RPMI7951 (cell line): Measurements from ENCODE around the gene TMEM238L. TPM values are rescaled to one million over a fixed set of nuclear protein-coding genes. Genes with fewer than 3 reads are reported as not detected.

Source experiments
- DNase-seq: peaks from one replicate; pipeline ENCODE4 v3.0.0-alpha.2; 2012; ENCODE audit warnings: low read depth
- total RNA-seq: library from RNA; depleted of rRNA; stranded (reverse); fragments of >200 nt; shearing (Covaris generic); gene quantifications from 2 replicates; pipeline ENCODE4 v1.2.3, GENCODE V29; 2014

TMEM238L gene
- total RNA-seq, 1 experiment from 2014 or later = not detected

DNA sequence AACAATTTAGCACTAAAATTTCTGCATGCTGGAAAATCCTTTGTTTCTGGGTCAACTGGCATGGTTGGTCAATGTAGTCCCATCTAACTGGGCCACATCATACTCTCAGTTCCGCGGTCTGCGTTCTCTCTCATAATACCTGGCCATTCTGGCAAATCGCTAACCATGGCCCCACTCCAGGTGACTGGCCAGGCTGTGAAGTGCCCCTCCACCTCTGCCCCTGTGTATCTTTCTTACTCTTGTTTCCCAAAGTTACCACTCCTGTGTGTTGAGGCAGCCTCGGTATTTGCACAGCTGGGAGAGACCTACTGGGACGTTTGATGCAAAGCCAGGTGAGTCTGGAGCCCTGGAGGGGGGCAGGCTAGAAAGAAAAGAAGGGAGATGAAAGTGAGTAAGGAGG is 2.0 kb upstream of the TMEM238L start:
- DNase-seq = no peak

DNA sequence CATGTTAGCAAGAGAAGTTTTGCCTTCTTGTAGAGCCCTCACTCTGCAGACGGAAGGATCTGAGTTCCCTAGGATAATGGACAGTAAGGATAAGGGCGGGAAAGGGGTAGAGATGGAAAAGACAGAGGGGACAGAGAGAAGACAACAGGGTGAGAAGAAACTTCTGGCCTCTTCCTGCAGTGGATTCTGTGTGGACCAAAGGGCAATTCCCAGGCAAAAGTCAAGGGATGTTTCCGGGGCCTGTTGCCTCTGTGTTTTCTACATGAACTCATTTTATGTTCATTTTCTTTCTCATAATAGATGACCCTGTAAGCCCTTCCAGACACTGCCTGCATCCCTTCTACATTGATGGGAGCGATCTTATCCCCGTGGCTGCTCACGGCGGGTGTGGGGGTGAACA is 647 bp upstream of the TMEM238L start:
- no peak for DNase-seq

DNA sequence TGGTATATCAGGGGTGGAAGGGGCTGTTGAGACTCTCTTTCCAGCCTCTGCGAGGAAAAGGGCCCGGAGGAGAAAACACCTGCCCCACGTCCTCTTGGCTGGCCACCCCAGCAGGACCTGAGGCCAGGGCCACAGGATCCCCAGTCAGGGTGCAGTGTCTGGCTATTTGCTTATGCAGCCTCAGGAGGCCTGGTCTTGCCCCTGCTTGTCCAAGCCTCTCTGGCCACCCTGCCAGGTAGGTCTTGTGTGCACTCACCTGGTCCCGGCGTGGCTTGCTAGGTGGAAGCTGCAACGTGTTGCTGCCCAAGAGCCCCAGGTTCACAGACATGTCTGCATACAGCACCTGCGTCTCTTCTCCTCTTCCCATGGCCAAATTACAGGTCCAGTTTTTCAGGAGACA is 549 bp downstream of the TMEM238L start:
- no peak for DNase-seq

DNA sequence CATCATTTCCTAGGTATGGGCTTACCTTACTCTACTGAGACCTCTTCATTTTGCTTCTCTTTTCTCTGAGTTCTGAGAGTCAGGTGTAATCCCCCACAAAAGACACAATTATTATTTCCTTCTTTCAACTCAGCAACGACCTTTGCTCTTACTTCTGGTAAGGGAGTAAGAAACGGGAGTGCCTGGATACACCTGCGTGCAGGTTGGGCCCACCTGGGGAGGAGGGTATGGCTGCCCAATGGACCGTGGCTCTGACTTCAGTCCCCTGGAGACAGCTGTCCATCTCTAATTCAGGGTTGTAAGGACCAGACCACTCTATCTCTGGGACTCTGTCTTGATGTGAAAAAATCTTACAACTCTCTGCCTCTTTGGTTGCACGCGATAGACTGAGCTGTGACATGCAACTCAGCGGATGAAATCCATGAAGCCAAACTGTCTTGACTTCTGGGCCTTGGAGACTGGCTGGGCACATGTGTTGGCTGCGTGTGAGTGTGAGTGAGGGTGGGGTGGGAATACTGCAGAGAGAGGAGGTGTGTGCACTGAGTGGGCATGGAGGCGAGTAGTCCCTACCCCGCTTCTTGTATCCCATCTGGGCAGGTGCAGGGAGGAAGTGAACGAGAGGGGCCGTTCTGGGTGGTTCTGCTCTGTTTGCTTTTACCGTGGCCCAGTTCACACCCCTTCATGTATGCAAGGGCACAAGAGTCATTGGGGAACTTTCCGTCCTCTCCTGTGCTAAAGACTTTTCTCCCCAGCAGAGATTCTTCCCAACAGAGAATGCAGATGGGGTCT is 1.2 kb downstream of the TMEM238L start:
- no peak for DNase-seq

DNA sequence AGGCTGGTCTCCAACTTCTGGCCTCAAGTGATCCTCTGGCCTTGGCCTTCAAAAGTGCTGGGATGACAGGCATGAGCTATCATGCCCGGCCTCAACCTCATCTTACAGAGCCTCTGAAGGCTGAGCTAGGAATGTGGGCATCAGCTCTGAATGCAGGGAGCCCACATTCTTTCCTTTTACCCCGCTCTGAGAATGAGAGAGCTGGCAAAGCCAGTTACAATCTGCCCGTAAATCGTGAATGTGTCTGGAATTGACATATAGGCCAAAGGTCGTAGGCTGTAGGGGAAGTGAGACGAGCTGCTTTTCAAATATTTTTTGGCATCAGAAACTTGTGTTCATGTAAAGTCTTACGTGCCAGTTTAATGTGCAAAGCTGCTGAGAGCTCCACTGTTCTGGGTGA is 4.5 kb downstream of the TMEM238L start:
- DNase-seq = no peak

DNA sequence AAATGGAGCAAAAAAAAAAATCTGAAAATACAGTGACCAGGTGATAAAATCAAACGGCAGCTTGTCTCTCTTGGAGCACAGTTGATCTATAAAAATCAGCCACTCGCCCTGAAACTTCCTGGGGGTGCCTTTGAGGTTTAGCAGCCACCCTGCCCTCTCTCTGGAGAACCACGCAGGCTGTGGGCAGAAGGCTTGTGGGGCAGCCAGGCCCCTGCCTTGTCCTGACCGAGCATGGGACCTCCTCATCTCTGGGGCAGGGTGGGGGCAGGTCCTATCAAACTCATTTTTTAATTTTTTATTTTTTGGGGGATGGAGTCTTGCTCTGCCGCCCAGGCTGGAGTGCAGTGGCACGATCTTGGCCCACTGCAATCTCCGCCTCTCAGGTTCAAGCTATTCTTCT is 5.0 kb downstream of the TMEM238L start:
- DNase-seq = no peak

DNA sequence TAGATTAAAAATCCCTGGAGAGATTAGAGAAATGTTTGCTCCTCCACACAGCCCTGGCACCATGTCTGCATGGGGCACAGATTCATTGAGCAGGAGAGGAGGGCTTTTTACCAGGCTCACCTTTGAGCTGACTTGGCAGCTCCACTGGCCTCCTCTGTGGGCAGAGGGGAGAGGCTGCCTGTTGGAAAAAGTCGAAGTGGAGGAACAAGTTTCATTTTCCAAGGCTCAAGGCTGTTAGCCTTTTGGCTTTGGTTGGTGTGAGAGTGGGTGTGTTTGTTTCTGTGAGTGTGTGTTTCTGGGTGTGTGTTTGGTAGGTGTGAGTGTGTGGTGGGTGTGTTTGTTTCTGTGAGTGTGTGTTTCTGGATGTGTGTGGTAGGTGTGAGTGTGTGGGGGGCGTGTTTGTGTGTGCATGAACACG is 5.6 kb downstream of the TMEM238L start:
- DNase-seq = no peak

DNA sequence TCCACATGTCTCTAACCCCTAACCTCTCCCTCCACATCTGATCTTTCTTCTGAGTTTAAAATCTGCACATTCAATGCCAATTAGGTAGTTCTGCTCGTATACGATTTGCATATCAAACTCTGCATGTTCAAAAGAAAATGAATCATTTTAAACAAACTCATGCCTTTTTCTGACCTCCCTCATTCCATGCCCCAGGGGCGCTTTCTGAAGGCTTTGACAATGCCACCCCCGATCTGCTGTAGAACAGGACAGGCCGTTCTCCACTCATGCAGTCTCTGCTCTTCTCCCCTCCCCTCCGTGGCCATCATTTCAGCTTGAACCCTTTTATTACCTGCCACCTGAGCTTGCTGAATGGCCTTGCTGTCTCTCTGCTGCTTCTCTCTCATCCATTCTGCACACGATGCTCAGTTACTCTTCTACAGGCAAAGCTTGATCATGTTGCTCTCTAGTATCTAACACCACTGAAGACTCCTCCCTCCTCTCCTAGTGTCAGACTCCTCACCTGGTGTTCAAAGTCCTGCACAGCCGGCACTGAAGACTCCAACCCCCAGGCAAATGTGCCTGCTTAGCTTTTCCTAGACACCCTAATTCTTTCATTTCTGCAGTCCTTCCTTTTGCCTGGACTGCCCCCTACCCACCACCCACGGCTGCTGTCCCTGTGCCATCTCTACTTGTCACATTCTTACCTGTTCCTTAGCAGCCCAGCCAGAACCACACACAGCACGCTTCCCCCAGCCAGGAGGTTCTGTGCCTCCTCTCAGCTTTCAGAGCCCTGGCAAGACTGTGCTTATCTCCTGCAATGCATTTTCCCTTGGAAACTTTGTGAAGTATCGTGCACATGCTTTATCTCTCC is 6.2 kb downstream of the TMEM238L start:
- DNase-seq = no peak

DNA sequence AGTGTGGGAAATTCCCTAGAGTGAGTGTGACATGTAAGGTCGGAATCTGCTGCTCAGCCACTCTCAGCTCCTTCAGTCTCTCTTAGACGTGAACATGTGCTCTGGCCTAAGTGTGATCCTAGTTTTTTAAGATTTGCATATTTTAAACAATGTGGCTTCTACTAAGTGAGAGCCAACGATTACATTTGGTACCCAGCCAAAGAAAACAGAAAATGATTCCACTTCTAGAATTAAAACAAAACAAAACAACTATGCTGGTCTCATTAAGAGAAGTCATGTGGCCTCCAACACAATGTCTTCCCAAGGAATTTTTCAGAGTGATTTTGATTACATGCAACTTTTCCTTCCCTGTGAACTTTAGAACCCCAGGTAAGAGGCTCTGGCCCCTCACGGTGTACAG is 10.1 kb downstream of the TMEM238L start:
- DNase-seq = no peak

DNA sequence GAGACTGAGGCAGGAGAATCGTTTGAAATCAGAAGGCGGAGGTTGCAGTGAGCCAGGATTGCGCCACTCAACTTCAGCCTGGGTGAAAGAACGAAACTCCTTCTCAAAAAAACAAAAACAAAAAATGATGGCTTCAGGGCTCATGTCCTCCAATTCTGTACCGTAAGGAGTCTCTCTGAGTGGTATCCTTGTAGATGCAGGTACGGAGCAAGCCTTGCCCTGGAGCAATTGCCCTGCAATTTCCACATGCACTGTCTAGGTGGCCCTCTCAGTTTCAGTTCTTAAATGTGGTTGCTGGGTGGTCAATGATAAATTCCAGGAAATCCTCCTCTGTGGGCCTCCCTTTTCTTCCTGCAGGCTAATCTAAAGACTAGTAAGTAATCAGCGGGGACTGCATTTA is 10.6 kb downstream of the TMEM238L start:
- no peak for DNase-seq

DNA sequence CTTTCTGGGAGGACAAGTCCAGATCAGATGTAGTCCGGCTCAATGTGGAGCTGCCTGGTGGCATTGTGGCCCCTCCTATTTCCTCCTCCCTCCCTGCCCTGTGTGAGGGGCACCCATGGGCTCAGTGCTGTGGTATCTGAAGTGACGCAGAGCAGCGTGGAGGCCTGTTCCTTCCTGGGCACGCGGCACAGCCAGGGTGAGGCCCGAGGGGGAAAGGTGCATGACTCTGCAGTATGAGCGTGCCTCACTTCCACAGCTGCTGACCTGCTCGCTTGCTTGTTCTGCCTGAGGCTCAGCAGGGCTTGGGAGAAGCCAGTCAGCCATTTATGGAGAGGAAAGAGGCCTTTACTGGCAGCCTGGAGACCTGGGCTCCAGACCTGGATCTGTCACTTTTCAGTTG is 11.7 kb downstream of the TMEM238L start:
- peak; percentile 21 for DNase-seq

DNA sequence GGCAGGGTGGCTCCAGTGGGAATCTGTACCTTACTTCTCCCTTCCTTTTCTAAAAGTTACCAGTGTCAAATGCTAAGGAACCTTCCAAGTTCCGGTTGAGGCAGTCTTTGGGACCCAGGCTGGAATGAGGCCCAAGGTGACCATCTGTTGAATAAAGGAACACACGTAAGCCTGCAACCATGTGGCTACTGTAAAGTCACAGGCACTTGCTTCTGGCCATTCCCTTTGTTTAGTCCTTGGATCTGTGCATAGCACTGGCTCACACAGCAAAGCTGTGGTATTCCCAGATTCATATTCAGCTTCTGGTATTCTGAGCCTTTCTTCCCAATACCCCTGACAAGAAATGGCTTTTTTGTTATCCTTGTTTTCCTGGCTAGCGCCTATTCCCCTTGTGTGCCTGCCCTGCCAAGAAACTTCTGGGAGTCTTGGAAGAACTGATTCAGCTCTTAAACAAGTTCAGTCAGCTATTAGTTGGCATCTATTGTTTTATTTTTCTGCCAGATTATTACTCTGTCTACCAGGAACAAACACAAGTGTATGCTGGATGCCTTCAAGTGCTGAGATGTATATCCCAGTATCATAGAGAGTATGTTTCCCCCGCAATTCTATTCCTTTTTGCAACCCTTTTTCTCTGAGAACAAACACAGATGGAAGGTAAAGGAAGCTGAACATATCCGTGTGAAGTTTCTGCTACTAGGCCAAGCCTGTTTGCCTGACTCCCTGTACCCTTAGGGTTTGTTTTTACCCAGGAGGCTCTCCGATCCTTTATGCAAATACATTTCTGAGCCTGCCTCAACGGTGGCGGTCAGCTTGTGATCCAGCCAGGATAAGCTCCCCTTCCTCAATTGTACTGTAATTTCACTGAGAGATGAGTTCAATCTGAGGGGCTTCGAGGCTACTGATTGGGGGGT is 13.2 kb downstream of the TMEM238L start:
- peak; percentile 6 for DNase-seq

DNA sequence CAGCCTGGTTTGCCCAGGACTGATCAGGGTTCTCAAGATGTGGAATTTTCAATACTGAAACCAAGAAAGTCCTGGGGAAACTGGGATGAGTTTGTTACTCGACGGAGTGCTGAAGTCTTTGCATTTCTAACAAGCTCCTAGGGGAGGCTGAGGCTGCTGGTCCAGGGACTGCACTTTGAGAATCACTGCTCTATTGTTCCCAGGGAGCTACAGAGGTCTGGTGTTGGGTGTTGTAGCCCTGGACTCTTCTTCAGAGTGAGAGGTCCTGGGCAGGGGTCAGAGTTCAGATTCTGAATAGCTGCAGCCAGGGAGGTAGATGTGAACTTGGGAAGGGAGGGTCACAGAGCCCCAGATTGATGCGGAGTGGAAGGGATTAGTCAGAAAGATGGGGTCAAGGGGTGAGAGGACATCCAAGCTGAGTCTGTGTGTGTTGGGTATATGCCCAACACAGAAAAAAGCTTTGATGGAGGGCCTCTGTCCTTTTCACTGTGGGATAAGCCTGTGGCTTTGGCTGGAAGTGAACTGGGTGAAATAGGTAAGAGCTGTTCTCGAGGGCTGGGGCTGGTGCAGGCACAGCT is 14.1 kb downstream of the TMEM238L start:
- no peak for DNase-seq

DNA sequence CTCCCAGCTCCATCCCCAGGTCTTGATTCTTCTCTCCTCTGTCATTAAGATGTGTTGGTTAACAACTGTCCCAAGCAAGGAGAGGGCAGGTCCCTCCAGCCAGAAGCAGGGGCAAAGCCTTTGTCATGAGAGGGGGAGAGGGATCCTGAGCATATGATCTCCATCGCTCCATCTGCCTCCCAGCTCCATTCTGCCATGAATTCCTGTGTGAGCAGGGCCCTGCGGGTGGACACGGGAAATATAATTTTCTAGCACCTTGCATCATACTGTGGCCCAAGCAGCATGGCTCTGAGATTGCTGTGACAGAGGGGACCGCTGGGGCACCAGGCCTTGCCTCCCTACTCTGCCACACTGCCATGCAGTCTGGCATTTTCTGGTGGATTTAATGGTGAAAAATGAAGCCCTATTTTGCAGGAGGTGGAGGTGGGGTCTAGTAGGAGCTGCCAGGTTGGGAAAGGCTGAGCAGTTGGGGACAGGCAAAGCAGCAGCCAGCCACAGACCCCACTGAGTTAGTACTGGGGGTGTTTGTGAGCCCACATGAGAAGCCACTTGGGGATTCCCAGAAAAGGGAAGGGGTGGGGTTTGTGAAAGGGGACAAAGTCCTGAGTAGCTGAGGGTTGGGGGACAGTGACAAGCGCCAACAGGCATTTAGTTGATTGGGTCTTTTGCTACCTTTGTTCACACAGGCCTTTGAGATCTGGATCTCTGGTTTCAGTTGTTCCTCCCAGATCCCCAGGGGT is 16.4 kb downstream of the TMEM238L start:
- DNase-seq = no peak

DNA sequence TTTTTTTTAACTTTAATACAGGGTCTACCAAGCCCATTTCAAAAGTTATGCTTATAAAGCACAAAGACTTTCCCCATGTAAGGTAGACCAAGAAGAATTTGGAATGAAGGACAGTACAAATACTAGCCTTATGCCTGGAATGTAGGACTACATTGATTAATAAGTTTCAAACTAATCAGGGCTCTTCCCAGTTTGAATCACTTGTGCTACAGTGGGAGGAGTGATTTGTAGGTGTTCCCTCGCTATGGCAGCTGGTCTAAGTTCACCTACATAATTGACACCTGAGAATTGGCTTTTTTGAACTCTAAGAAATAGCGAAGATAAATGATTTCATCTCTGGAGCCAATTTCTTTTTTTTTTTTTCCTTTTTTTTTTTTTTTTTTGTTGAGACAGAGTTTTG is 18.6 kb downstream of the TMEM238L start:
- no peak for DNase-seq

DNA sequence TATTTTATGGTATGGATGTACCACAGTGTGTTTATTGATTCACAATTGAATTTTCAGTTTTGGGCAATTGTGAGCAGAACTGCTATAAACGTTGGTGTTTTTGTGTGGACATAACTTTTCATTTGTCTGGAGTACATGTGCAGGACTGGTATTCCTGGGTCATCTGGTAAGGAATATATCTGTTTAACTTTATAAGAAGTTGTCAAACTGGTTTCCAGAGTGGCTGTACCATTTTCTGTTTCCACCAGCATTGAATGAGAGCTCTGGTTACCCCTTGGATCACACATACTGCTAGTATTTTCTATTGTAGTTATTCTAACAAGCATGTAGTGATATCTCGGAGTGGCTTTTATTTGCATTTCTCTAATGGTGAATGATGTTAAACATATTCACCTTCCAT is 24.3 kb downstream of the TMEM238L start:
- DNase-seq = no peak

DNA sequence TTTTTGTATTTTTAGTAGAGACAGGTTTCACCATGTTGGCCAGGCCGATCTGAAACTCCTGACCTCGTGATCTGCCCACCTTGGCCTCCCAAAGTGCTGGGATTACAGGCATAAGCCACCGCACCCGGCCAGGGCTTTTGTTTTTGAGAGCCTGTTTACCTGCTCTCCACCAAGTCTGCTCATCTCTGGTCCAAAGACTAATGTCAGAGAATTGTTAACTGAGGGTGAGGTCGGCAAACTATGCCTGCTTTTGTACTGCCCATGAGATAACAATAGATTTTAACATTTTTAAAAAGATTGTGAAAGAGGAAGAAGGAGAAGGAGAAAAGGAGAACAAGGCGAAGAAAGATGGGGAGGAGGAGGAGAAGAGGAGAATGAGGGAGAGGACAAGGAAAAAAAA is 26.0 kb downstream of the TMEM238L start:
- DNase-seq = no peak

DNA sequence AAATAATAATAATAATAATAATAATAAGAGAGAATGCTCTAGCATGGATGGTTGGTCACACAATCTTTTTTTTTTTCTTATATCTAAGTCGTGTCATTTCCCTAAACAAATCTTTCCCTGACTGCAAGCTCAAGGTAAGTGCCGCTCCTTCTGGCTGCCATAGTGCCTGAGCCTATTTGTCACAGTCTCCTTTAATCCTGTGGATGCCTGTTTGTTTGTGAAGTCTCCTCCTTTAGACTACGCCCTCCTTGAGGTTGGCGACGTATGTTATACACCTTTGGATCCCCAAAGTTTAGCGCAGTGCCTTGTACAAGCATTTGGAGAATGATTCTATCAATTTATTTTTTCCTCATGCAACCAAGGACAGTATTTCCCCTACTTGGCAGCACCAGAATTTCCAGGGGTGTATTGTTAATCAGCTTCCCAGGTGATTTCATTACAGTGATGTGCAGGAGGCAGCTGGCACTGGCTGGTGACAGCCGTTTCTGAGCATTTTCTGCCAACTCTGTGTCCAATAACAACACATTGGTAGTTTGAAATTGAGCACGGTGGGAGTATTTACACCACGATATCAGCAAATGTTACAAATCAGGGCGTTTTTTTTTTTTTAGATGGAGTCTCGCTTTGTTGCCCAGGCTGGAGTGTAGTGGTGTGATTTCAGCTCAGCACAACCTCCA is 26.6 kb downstream of the TMEM238L start:
- no peak for DNase-seq

DNA sequence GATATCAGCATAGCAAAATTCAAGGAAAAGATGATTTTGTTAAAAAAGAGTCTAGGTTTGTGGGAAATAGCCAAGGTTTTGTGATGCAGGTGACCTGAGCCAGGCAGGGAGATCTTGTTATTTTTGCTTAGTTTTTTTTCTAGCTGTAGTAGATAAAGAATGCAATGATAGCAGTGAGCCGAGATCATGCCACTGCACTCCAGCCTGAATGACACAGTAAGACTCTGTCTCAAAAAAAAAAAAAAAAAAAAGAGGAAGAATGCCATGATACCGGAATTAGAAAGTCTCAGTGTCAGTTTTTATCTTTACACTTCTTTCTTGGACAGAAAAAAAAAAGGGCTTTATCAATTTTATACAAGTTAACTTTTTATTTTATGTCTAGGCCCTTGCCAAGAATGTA is 27.5 kb downstream of the TMEM238L start:
- no peak for DNase-seq

DNA sequence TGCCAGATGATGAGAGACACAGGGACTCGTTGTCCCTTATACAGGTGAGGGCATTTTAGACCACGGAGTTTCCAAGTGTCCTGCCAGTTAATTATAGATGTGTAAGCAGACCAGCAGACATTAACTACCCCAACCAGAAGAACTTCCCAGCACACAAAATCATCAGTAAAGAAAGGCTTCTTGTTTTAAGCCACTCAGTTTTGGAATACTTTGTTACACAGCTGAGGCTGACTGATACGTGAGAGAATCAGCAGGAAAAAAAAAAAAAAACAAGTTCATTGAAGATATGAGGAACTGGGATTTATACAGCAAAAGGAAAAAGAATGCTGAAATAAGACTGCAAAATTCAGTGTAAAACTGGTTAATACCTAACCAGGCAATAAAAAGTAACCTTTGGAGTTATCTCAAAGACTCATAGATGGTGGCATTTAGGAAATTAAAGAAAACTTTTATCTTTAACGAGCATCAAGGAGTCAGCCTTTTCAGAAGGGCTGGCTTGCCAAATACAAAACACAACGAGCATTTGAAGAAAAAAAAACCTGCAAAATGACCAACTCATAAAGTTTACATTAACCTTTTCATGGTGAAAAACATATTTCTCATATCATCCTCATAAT is 28.1 kb downstream of the TMEM238L start:
- DNase-seq = no peak
